ENCODE data around the gene FRA10AC1. TPM values are rescaled to one million over a fixed set of nuclear protein-coding genes. Genes with fewer than 3 reads are reported as not detected.
A peak's percentile ranks its signal among the peaks of the same experiment; 100 is the strongest.
"Not testable (repeated sequence)": the region's sequence is repeated elsewhere in the genome, so short reads cannot be mapped to it uniquely, and the experiment has no call there.

The FRA10AC1 gene
- total RNA-seq, 6 experiments from 2014 or later: 8.3 to 10.7 (median 9.2) TPM

DNA sequence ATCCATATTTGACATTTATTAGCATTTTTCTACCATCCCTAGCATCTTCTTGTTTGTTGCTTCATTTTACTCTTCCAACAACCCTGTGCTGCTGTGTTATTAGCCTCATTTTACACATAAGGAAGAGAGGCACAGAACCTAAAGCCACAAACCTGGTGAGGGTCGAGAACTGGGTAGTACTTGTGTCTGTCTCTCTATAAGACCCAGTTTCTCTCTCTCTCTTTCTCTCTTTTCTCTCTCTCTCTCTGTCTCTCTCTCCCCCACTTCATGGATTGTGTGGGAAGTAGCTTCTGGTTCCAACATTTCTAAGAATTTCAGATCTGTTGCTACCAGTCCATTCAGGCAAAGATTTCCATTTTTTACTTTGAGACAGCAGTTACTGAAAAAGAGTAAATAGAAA lies 1.4 kb upstream of the FRA10AC1 start:
- Mint-ChIP-seq H3K4me1 (ENCODE audit: low read depth) (no peaks in the 10 kb centered on the region), H3K27ac (no peak overlapping the region), H3K27me3 (ENCODE audit: insufficient read depth) (no peaks in the 10 kb centered on the region), H3K36me3 (ENCODE audit: low read depth) (no peaks in the 10 kb centered on the region), H3K9me3 (no peaks in the 10 kb centered on the region), H3K4me3 (peak overlapping the region; percentile 80; the same call in 1 of the 2 replicates)
- no peak for DNase-seq
- TF ChIP-seq, protein P1, sequence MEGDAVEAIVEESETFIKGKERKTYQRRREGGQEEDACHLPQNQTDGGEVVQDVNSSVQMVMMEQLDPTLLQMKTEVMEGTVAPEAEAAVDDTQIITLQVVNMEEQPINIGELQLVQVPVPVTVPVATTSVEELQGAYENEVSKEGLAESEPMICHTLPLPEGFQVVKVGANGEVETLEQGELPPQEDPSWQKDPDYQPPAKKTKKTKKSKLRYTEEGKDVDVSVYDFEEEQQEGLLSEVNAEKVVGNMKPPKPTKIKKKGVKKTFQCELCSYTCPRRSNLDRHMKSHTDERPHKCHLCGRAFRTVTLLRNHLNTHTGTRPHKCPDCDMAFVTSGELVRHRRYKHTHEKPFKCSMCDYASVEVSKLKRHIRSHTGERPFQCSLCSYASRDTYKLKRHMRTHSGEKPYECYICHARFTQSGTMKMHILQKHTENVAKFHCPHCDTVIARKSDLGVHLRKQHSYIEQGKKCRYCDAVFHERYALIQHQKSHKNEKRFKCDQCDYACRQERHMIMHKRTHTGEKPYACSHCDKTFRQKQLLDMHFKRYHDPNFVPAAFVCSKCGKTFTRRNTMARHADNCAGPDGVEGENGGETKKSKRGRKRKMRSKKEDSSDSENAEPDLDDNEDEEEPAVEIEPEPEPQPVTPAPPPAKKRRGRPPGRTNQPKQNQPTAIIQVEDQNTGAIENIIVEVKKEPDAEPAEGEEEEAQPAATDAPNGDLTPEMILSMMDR (IDR thresholded peaks at IDR 0.05): no peak

DNA sequence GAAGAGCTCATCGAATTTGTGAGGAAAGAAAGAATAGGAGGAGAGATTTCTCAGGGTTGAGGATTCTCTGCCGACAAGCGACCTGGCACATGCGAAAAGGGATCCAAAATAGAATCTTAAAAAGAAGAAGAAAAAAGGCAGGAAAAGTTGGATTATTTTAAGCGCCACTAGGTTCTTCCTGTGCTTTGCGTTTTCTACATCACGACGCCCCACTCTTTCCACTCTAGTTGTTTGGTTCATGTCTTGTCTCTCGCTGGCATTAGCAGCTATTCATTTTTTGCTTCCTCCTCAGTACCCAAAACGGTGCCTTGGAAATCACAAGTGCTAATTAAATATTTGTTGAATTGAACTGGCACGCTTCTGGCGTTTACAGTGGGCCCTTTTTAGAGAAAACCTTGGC lies 674 bp upstream of the FRA10AC1 start:
- DNase-seq: no peak
- Mint-ChIP-seq H3K9me3 (no peaks in the 10 kb centered on the region), H3K27ac (no peak overlapping the region), H3K4me1 (ENCODE audit: low read depth) (no peaks in the 10 kb centered on the region), H3K27me3 (ENCODE audit: insufficient read depth) (no peaks in the 10 kb centered on the region), H3K36me3 (ENCODE audit: low read depth) (no peaks in the 10 kb centered on the region), H3K4me3 (no peak overlapping the region)
- TF ChIP-seq, protein P1 (IDR thresholded peaks at IDR 0.05): no peak

DNA sequence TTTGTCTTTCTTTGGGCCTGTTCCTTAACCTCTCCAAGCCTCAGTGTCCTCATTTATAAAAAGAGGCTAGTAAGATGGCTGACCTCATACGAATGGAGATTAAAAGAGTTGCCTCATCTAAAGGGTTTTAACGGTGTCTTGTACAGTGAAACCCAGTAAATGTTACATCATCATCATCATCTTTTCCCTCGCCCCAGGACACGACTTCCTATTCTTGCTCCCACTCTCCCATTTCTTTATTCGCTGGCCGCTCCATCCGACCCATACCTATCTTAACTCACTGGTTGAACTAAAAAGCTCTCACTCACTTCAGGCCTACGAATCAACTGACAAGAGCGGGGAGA lies 554 bp downstream of the FRA10AC1 start:
- Mint-ChIP-seq H3K9me3 (no peaks in the 10 kb centered on the region), H3K4me1 (ENCODE audit: low read depth) (no peaks in the 10 kb centered on the region), H3K27me3 (ENCODE audit: insufficient read depth) (no peaks in the 10 kb centered on the region), H3K4me3 (no peak overlapping the region), H3K36me3 (ENCODE audit: low read depth) (peaks cover 7% of the 10 kb centered on the region; the same call in 1 of the 2 replicates), H3K27ac (no peak overlapping the region)
- TF ChIP-seq, protein P1 (IDR thresholded peaks at IDR 0.05): no peak
- peak; percentile 24 for DNase-seq

DNA sequence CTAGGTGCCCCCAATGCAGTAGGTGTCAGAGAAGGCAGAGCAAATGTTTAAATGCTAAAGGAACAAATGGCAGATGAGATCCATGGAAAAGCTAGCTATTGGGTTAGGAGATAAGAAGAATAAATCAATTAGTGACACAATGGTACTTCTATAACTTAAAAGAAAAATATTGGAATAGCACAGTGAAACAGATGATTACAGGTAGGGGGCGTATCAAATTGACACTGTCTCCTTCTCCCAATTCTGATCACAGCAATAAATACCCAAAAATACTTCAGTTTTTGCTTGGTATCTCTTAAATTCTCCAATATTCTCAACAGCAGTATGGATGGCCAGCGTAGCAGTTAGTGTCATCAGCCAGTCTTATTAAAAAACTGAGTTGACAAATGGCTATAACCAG lies 5.2 kb downstream of the FRA10AC1 start:
- no peaks in the 10 kb centered on the region for H3K9me3 Mint-ChIP-seq
- H3K4me1 Mint-ChIP-seq (ENCODE audit: low read depth): no peaks in the 10 kb centered on the region
- TF ChIP-seq, protein P1 (IDR thresholded peaks at IDR 0.05): peak; percentile 59
- H3K4me3 Mint-ChIP-seq: no peak overlapping the region
- H3K36me3 Mint-ChIP-seq (ENCODE audit: low read depth): peaks cover 10% of the 10 kb centered on the region; the same call in 1 of the 2 replicates
- no peak overlapping the region for H3K27ac Mint-ChIP-seq
- no peaks in the 10 kb centered on the region for H3K27me3 Mint-ChIP-seq (ENCODE audit: insufficient read depth)
- DNase-seq: no peak

DNA sequence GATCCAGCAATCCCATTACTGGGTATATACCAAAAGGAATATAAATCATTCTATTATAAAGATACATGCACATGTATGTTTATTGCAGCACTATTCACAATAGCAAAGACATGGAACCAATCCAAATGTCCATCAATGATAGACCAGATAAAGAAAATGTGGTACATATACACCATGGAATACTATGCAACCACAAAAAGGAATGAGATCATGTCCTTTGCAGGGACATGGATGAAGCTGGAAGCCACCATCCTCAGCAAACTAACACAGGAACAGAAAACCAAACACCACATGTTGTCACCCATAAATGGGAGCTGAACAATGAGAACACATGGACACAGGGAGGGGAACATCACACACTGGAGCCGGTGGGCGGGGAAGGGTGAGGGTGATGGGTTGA lies 5.8 kb downstream of the FRA10AC1 start:
- H3K9me3 Mint-ChIP-seq; H3K36me3 Mint-ChIP-seq (ENCODE audit: low read depth); DNase-seq; H3K4me3 Mint-ChIP-seq; H3K27me3 Mint-ChIP-seq (ENCODE audit: insufficient read depth); H3K27ac Mint-ChIP-seq; H3K4me1 Mint-ChIP-seq (ENCODE audit: low read depth): not testable (repeated sequence)

DNA sequence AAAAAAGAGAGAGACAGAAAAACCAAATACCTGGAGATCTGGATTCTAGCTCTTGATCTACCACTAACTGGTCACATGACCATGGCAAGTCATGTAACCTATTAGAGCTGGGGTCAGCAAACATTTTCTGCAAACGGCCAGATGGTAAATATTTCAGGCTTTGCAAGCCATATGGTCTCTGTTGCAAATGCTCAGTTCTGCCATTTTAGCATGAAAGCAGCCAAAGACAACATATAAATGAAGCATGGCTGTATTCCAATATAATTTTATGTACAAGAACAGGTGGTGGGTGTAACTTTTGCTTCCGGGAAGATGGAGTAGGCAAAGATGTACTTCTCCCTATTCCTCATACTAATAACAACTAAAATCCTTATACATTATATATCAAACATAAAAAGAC lies 6.7 kb downstream of the FRA10AC1 start:
- peaks cover 10% of the 10 kb centered on the region; the same call in 1 of the 2 replicates for H3K36me3 Mint-ChIP-seq (ENCODE audit: low read depth)
- no peaks in the 10 kb centered on the region for H3K27me3 Mint-ChIP-seq (ENCODE audit: insufficient read depth)
- no peaks in the 10 kb centered on the region for H3K4me1 Mint-ChIP-seq (ENCODE audit: low read depth)
- H3K9me3 Mint-ChIP-seq: no peaks in the 10 kb centered on the region
- TF ChIP-seq, protein P1 (IDR thresholded peaks at IDR 0.05): no peak
- no peak overlapping the region for H3K27ac Mint-ChIP-seq
- no peak overlapping the region for H3K4me3 Mint-ChIP-seq
- no peak for DNase-seq

Measured in HFFc6 (cell line).